Peyer's patch (tissue), 4 donors: ENCODE measurements around the gene MCF2L2.

Experiments used
- POLR2A ChIP-seq, 2 donors: fragments of 450-650 bp; IDR thresholded peaks; one replicate each; pipeline ENCODE4 v1.5.1; 2017; ENCODE audit warnings: antibody characterized with exemption in 2 of 2, mild to moderate bottlenecking in 2 of 2, moderate library complexity in 2 of 2
- TF ChIP-seq, protein P1 (sequence below), 6 experiments: fragments of 450-650 bp in 4 of 6; fragments of 200-600 bp in 2 of 6; sonication (generic) in 1 of 6; IDR thresholded peaks; one replicate each; pipeline ENCODE4 v1.5.1; 2017 to 2019; ENCODE audit warnings: antibody characterized with exemption in 6 of 6, mild to moderate bottlenecking in 3 of 6, moderate library complexity in 1 of 6

DNA sequence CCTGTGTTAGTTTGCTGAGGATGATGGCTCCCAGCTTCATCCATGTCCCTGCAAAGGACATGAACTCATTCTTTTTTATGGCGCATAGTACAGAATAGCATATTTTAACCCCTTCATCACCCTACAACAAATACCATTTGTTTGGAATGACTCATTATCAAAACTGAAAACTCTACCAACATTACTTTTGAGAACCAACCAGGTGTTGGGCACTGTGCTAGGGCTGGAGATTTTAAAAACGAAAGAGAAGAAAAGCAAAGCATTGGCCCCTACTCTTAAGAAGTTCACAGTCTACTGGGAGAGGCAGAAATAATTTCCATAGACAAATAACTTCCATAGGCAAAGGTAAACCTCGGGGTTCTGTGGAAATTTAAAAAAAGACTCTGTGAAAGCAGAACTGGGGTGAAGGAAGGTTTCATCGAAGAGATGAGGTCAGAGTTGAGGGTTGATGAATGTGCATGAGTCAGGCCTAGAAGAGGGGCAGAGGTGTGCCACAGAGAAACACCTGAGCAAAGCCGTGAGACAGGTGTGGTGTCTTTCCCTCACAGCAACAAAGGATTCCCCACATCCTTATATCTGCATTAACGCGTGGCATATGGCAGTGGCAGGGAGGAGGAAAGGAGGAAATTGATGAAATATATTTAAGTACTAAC lies 51.0 kb downstream of the MCF2L2 start:
- TF ChIP-seq, protein P1, sequence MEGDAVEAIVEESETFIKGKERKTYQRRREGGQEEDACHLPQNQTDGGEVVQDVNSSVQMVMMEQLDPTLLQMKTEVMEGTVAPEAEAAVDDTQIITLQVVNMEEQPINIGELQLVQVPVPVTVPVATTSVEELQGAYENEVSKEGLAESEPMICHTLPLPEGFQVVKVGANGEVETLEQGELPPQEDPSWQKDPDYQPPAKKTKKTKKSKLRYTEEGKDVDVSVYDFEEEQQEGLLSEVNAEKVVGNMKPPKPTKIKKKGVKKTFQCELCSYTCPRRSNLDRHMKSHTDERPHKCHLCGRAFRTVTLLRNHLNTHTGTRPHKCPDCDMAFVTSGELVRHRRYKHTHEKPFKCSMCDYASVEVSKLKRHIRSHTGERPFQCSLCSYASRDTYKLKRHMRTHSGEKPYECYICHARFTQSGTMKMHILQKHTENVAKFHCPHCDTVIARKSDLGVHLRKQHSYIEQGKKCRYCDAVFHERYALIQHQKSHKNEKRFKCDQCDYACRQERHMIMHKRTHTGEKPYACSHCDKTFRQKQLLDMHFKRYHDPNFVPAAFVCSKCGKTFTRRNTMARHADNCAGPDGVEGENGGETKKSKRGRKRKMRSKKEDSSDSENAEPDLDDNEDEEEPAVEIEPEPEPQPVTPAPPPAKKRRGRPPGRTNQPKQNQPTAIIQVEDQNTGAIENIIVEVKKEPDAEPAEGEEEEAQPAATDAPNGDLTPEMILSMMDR (IDR thresholded peaks at IDR 0.05), result no peak
- TF ChIP-seq POLR2A (IDR thresholded peaks at IDR 0.05), result no peak
